ENCODE results near the gene VPS37B. TPM values are rescaled to one million over a fixed set of nuclear protein-coding genes. Genes with fewer than 3 reads are reported as not detected.
"Not testable (repeated sequence)": the region's sequence is repeated elsewhere in the genome, so short reads cannot be mapped to it uniquely, and the experiment has no call there.

VPS37B gene
- total RNA-seq, 1 donor from 2014 or later: 31.7 TPM

- intact Hi-C loops (cut with micrococcal nuclease): no loop called here
Observed at GRCh38 chr12:122908915-122909314, 13.0 kb upstream of the VPS37B start.

GRCh38 chr12:122905258-122905657 lies 9.3 kb upstream of the VPS37B start:
- intact Hi-C loops (cut with micrococcal nuclease): not testable (repeated sequence)

GRCh38 chr12:122903693-122904034 lies 7.7 kb upstream of the VPS37B start:
- intact Hi-C loops (cut with micrococcal nuclease): no loop called here

GRCh38 chr12:122902854-122903692 lies 7.1 kb upstream of the VPS37B start:
- intact Hi-C loops (cut with micrococcal nuclease): no loop called here

- intact Hi-C loops (cut with micrococcal nuclease): loop anchor here (2.0 to 10.0 kb wide), 6 partner anchors 63 to 635 kb away; partner anchors contain the start of genes KNTC1, MPHOSPH9, MTRFR and RSRC2
Observed at GRCh38 chr12:122899887-122900286, 4.0 kb upstream of the VPS37B start.

- intact Hi-C loops (cut with micrococcal nuclease): loop anchor here (5.0 to 10.0 kb wide), 4 partner anchors 181 to 632 kb away; partner anchors contain the start of genes KNTC1, RSRC2, SNRNP35 and VPS33A
Observed at GRCh38 chr12:122896662-122897061, 738 bp upstream of the VPS37B start.

GRCh38 chr12:122895320-122895703 lies 612 bp downstream of the VPS37B start:
- intact Hi-C loops (cut with micrococcal nuclease): loop anchor here (5.0 to 10.0 kb wide), 4 partner anchors 182 to 631 kb away; partner anchors contain the start of genes KNTC1, RSRC2, SNRNP35 and VPS33A

- intact Hi-C loops (cut with micrococcal nuclease): loop anchor here (5.0 to 10.0 kb wide), 4 partner anchors 183 to 630 kb away; partner anchors contain the start of genes KNTC1, RSRC2, SNRNP35 and VPS33A
Observed at GRCh38 chr12:122894193-122895121, 1.5 kb downstream of the VPS37B start.

- intact Hi-C loops (cut with micrococcal nuclease): loop anchor here (10.0 kb wide), 2 partner anchors 561 to 629 kb away; partner anchors contain the start of genes SNRNP35 and VPS33A
Observed at GRCh38 chr12:122893208-122894153, 2.4 kb downstream of the VPS37B start.

GRCh38 chr12:122892724-122893123 lies 3.2 kb downstream of the VPS37B start:
- intact Hi-C loops (cut with micrococcal nuclease): loop anchor here (10.0 kb wide), 2 partner anchors 562 to 628 kb away; partner anchors contain the start of genes SNRNP35 and VPS33A

- intact Hi-C loops (cut with micrococcal nuclease): loop anchor here (10.0 kb wide), 2 partner anchors 563 to 627 kb away; partner anchors contain the start of genes SNRNP35 and VPS33A
Observed at GRCh38 chr12:122891661-122892525, 4.0 kb downstream of the VPS37B start.

- intact Hi-C loops (cut with micrococcal nuclease): loop anchor here (2.0 to 10.0 kb wide), 5 partner anchors 17 to 625 kb away; partner anchors contain the start of genes SNRNP35 and VPS33A
Observed at GRCh38 chr12:122889761-122890520, 6.0 kb downstream of the VPS37B start.

- intact Hi-C loops (cut with micrococcal nuclease): loop anchor here (1.0 to 2.0 kb wide), 4 partner anchors 10 to 59 kb away; no protein-coding TSS in a partner anchor
Observed at GRCh38 chr12:122888232-122888752, 7.6 kb downstream of the VPS37B start.

GRCh38 chr12:122887819-122888212 lies 8.1 kb downstream of the VPS37B start:
- intact Hi-C loops (cut with micrococcal nuclease): loop anchor here (1.0 to 2.0 kb wide), 4 partner anchors 10 to 59 kb away; no protein-coding TSS in a partner anchor

GRCh38 chr12:122886851-122887818 lies 8.8 kb downstream of the VPS37B start:
- intact Hi-C loops (cut with micrococcal nuclease): no loop called here

- intact Hi-C loops (cut with micrococcal nuclease): no loop called here
Observed at GRCh38 chr12:122886161-122886560, 9.8 kb downstream of the VPS37B start.

- intact Hi-C loops (cut with micrococcal nuclease): no loop called here
Observed at GRCh38 chr12:122884860-122885259, 11.1 kb downstream of the VPS37B start.
